Measurements from ENCODE around the gene KLHL20.
"Not testable (repeated sequence)": the region's sequence is repeated elsewhere in the genome, so short reads cannot be mapped to it uniquely, and the experiment has no call there.

KLHL20 gene

GRCh38 chr1:173757666-173758065 is 42.9 kb downstream of the KLHL20 start:
- H3K9ac ChIP-seq (ENCODE audit: low read depth, low read length), result no peak overlapping the region
- no peaks in the 10 kb centered on the region for H3K27me3 ChIP-seq (ENCODE audit: control insufficient read depth, insufficient read depth, low read length)
- H3K4me1 ChIP-seq (ENCODE audit: control insufficient read depth, insufficient read depth, low read length), result no peaks in the 10 kb centered on the region
- H3K36me3 ChIP-seq (ENCODE audit: insufficient read depth, low read length), result peaks cover 52% of the 10 kb centered on the region
- H3K4me3 ChIP-seq (ENCODE audit: low read length), result no peak overlapping the region
- H3K9me3 ChIP-seq (replicated peaks; ENCODE audit: low read length), result no peaks in the 10 kb centered on the region
- no peak overlapping the region for H3K4me2 ChIP-seq (ENCODE audit: low read length)

- Histone ChIP-seq H3K4me2 (ENCODE audit: low read length) (no peak overlapping the region), H3K36me3 (ENCODE audit: insufficient read depth, low read length) (peaks cover 49% of the 10 kb centered on the region), H3K4me3 (ENCODE audit: low read length) (no peak overlapping the region), H3K9ac (ENCODE audit: low read depth, low read length) (no peak overlapping the region), H3K27me3 (ENCODE audit: control insufficient read depth, insufficient read depth, low read length) (no peaks in the 10 kb centered on the region), H3K4me1 (ENCODE audit: control insufficient read depth, insufficient read depth, low read length) (no peaks in the 10 kb centered on the region), H3K9me3 (replicated peaks; ENCODE audit: low read length) (no peaks in the 10 kb centered on the region)
Measured at GRCh38 chr1:173758110-173758509, 43.3 kb downstream of the KLHL20 start.

- H3K36me3 ChIP-seq (ENCODE audit: insufficient read depth, low read length), result peaks cover 41% of the 10 kb centered on the region
Measured at GRCh38 chr1:173758980-173759379, 44.2 kb downstream of the KLHL20 start.

GRCh38 chr1:173764331-173764730 is 49.5 kb downstream of the KLHL20 start:
- H3K36me3 ChIP-seq (ENCODE audit: insufficient read depth, low read length), result peaks cover 16% of the 10 kb centered on the region
- H3K27me3 ChIP-seq (ENCODE audit: control insufficient read depth, insufficient read depth, low read length); H3K4me1 ChIP-seq (ENCODE audit: control insufficient read depth, insufficient read depth, low read length); H3K4me2 ChIP-seq (ENCODE audit: low read length); H3K9ac ChIP-seq (ENCODE audit: low read depth, low read length); H3K9me3 ChIP-seq (replicated peaks; ENCODE audit: low read length); H3K4me3 ChIP-seq (ENCODE audit: low read length): not testable (repeated sequence)

More at GRCh38 chr1:173758980-173759379, 44.2 kb downstream of the KLHL20 start:
- Histone ChIP-seq H3K4me3 (ENCODE audit: low read length) (no peak overlapping the region), H3K4me2 (ENCODE audit: low read length) (no peak overlapping the region), H3K4me1 (ENCODE audit: control insufficient read depth, insufficient read depth, low read length) (no peaks in the 10 kb centered on the region), H3K27me3 (ENCODE audit: control insufficient read depth, insufficient read depth, low read length) (no peaks in the 10 kb centered on the region), H3K9me3 (replicated peaks; ENCODE audit: low read length) (no peaks in the 10 kb centered on the region), H3K9ac (ENCODE audit: low read depth, low read length) (no peak overlapping the region)

- Histone ChIP-seq H3K4me3 (ENCODE audit: low read length) (no peak overlapping the region), H3K27me3 (ENCODE audit: control insufficient read depth, insufficient read depth, low read length) (no peaks in the 10 kb centered on the region), H3K4me1 (ENCODE audit: control insufficient read depth, insufficient read depth, low read length) (no peaks in the 10 kb centered on the region), H3K9ac (ENCODE audit: low read depth, low read length) (no peak overlapping the region), H3K4me2 (ENCODE audit: low read length) (no peak overlapping the region), H3K9me3 (replicated peaks; ENCODE audit: low read length) (no peaks in the 10 kb centered on the region), H3K36me3 (ENCODE audit: insufficient read depth, low read length) (peaks cover 8% of the 10 kb centered on the region)
Measured at GRCh38 chr1:173768206-173768605, 53.4 kb downstream of the KLHL20 start.

GRCh38 chr1:173768827-173769226 is 54.0 kb downstream of the KLHL20 start:
- H3K4me1 ChIP-seq (ENCODE audit: control insufficient read depth, insufficient read depth, low read length), result no peaks in the 10 kb centered on the region
- H3K9ac ChIP-seq (ENCODE audit: low read depth, low read length), result no peak overlapping the region
- H3K36me3 ChIP-seq (ENCODE audit: insufficient read depth, low read length), result peaks cover 8% of the 10 kb centered on the region
- no peak overlapping the region for H3K4me3 ChIP-seq (ENCODE audit: low read length)
- H3K27me3 ChIP-seq (ENCODE audit: control insufficient read depth, insufficient read depth, low read length), result no peaks in the 10 kb centered on the region
- no peaks in the 10 kb centered on the region for H3K9me3 ChIP-seq (replicated peaks; ENCODE audit: low read length)
- no peak overlapping the region for H3K4me2 ChIP-seq (ENCODE audit: low read length)

GRCh38 chr1:173770330-173770729 is 55.5 kb downstream of the KLHL20 start:
- H3K4me3 ChIP-seq (ENCODE audit: low read length); H3K4me1 ChIP-seq (ENCODE audit: control insufficient read depth, insufficient read depth, low read length); H3K4me2 ChIP-seq (ENCODE audit: low read length); H3K9ac ChIP-seq (ENCODE audit: low read depth, low read length); H3K27me3 ChIP-seq (ENCODE audit: control insufficient read depth, insufficient read depth, low read length); H3K9me3 ChIP-seq (replicated peaks; ENCODE audit: low read length): not testable (repeated sequence)
- peaks cover 13% of the 10 kb centered on the region for H3K36me3 ChIP-seq (ENCODE audit: insufficient read depth, low read length)

- no peak overlapping the region for H3K4me3 ChIP-seq (ENCODE audit: low read length)
- H3K4me2 ChIP-seq (ENCODE audit: low read length), result no peak overlapping the region
- no peaks in the 10 kb centered on the region for H3K9me3 ChIP-seq (replicated peaks; ENCODE audit: low read length)
- H3K9ac ChIP-seq (ENCODE audit: low read depth, low read length), result no peak overlapping the region
- no peaks in the 10 kb centered on the region for H3K27me3 ChIP-seq (ENCODE audit: control insufficient read depth, insufficient read depth, low read length)
- no peaks in the 10 kb centered on the region for H3K4me1 ChIP-seq (ENCODE audit: control insufficient read depth, insufficient read depth, low read length)
- peaks cover 22% of the 10 kb centered on the region for H3K36me3 ChIP-seq (ENCODE audit: insufficient read depth, low read length)
Measured at GRCh38 chr1:173771560-173771959, 56.8 kb downstream of the KLHL20 start.

GRCh38 chr1:173775578-173776226 is 60.9 kb downstream of the KLHL20 start:
- peaks cover 29% of the 10 kb centered on the region for H3K36me3 ChIP-seq (ENCODE audit: insufficient read depth, low read length)
- no peak overlapping the region for H3K9ac ChIP-seq (ENCODE audit: low read depth, low read length)
- H3K9me3 ChIP-seq (replicated peaks; ENCODE audit: low read length), result no peaks in the 10 kb centered on the region
- H3K27me3 ChIP-seq (ENCODE audit: control insufficient read depth, insufficient read depth, low read length), result no peaks in the 10 kb centered on the region
- no peaks in the 10 kb centered on the region for H3K4me1 ChIP-seq (ENCODE audit: control insufficient read depth, insufficient read depth, low read length)
- H3K4me2 ChIP-seq (ENCODE audit: low read length), result no peak overlapping the region
- no peak overlapping the region for H3K4me3 ChIP-seq (ENCODE audit: low read length)

- Histone ChIP-seq H3K9ac (ENCODE audit: low read depth, low read length) (no peak overlapping the region), H3K4me3 (ENCODE audit: low read length) (no peak overlapping the region), H3K4me1 (ENCODE audit: control insufficient read depth, insufficient read depth, low read length) (no peaks in the 10 kb centered on the region), H3K9me3 (replicated peaks; ENCODE audit: low read length) (no peaks in the 10 kb centered on the region), H3K4me2 (ENCODE audit: low read length) (no peak overlapping the region), H3K36me3 (ENCODE audit: insufficient read depth, low read length) (peaks cover 45% of the 10 kb centered on the region), H3K27me3 (ENCODE audit: control insufficient read depth, insufficient read depth, low read length) (no peaks in the 10 kb centered on the region)
Measured at GRCh38 chr1:173779936-173780335, 65.2 kb downstream of the KLHL20 start.

GRCh38 chr1:173784997-173785396 is 70.2 kb downstream of the KLHL20 start:
- H3K9ac ChIP-seq (ENCODE audit: low read depth, low read length), result no peak overlapping the region
- H3K27me3 ChIP-seq (ENCODE audit: control insufficient read depth, insufficient read depth, low read length), result no peaks in the 10 kb centered on the region
- no peaks in the 10 kb centered on the region for H3K4me1 ChIP-seq (ENCODE audit: control insufficient read depth, insufficient read depth, low read length)
- H3K9me3 ChIP-seq (replicated peaks; ENCODE audit: low read length), result no peaks in the 10 kb centered on the region
- no peak overlapping the region for H3K4me2 ChIP-seq (ENCODE audit: low read length)
- no peak overlapping the region for H3K4me3 ChIP-seq (ENCODE audit: low read length)
- peaks cover 39% of the 10 kb centered on the region for H3K36me3 ChIP-seq (ENCODE audit: insufficient read depth, low read length)

GRCh38 chr1:173789841-173790240 is 75.1 kb downstream of the KLHL20 start:
- Histone ChIP-seq H3K4me3 (ENCODE audit: low read length) (no peak overlapping the region), H3K9me3 (replicated peaks; ENCODE audit: low read length) (no peaks in the 10 kb centered on the region), H3K9ac (ENCODE audit: low read depth, low read length) (no peak overlapping the region), H3K4me1 (ENCODE audit: control insufficient read depth, insufficient read depth, low read length) (no peaks in the 10 kb centered on the region), H3K36me3 (ENCODE audit: insufficient read depth, low read length) (peaks cover 17% of the 10 kb centered on the region), H3K4me2 (ENCODE audit: low read length) (no peak overlapping the region), H3K27me3 (ENCODE audit: control insufficient read depth, insufficient read depth, low read length) (no peaks in the 10 kb centered on the region)

All from skeletal muscle satellite cell (primary cell).